SK-N-SH (cell line): ENCODE results near the gene PTPRB. TPM values are rescaled to one million over a fixed set of nuclear protein-coding genes. Genes with fewer than 3 reads are reported as not detected.

Source experiments
- CTCF ChIA-PET: fragments of 300-600, 350-600 bp; formaldehyde crosslinking; extraction: SDS; loops from one replicate; lab custom pipeline; 2021; lab: Yijun Ruan, JAX
- POLR2A ChIA-PET: fragments of 350-600 bp; sonication (Branson Sonifier 250); formaldehyde crosslinking; extraction: SDS; loops from one replicate; lab custom pipeline; 2020; ENCODE audit warnings: antibody characterized with exemption, inconsistent platforms; lab: Yijun Ruan, JAX
- DNase-seq: peaks from one replicate; pipeline ENCODE4 v3.0.0; 2012
- H2AFZ ChIP-seq: fragments of 200-600 bp; sonication (generic); 2 replicates; pipeline ENCODE4 v1.8.1; 2016; ENCODE audit warnings: antibody characterized with exemption, mild to moderate bottlenecking, low read depth
- H3F3A ChIP-seq: fragments of 200-600 bp; sonication (generic); replicated peaks from 2 replicates; pipeline ENCODE3; 2016; ENCODE audit warnings: antibody characterized with exemption, mild to moderate bottlenecking; ENCODE audit not compliant: insufficient read depth
- H3K27ac ChIP-seq, 2 experiments: fragments of 200-500 bp in 1 of 2; fragments of 200-600 bp in 1 of 2; sonication (Bioruptor generic) in 1 of 2; sonication (generic), shearing (Covaris generic) in 1 of 2; 2 replicates each; pipeline versions ENCODE4 v1.5.1 to v1.6.1; 2014 to 2016; ENCODE audit warnings: low read depth in 2 of 2, inconsistent platforms in 1 of 2, low read length in 1 of 2, mild to moderate bottlenecking in 1 of 2, mixed read lengths in 1 of 2
- H3K27me3 ChIP-seq: fragments of 200-600 bp; sonication (generic), shearing (Covaris generic); 2 replicates; pipeline ENCODE4 v1.6.1; 2016; ENCODE audit warnings: mixed run types; ENCODE audit not compliant: insufficient read depth
- H3K36me3 ChIP-seq, 2 experiments: fragments of 200-500 bp in 1 of 2; fragments of 200-600 bp in 1 of 2; sonication (Bioruptor generic) in 1 of 2; sonication (generic) in 1 of 2; replicated peaks in 1 of 2; 2 replicates each; pipeline versions ENCODE3 to v1.5.1; 2014 to 2016; ENCODE audit warnings: low read length in 1 of 2, mild to moderate bottlenecking in 1 of 2; ENCODE audit not compliant: insufficient read depth in 2 of 2, control insufficient read depth in 1 of 2
- H3K4me1 ChIP-seq, 2 experiments: fragments of 200-500 bp in 1 of 2; fragments of 200-600 bp in 1 of 2; sonication (Bioruptor generic) in 1 of 2; sonication (generic), shearing (Covaris generic) in 1 of 2; 2 replicates each; pipeline versions ENCODE4 v1.5.1 to v1.6.1; 2014 to 2016; ENCODE audit warnings: low read depth in 1 of 2, low read length in 1 of 2, mixed run types in 1 of 2; ENCODE audit not compliant: insufficient read depth in 2 of 2, control insufficient read depth in 1 of 2
- H3K4me2 ChIP-seq: fragments of 200-600 bp; sonication (generic), shearing (Covaris generic); 2 replicates; pipeline ENCODE4 v1.6.1; 2017; ENCODE audit warnings: mixed run types
- H3K4me3 ChIP-seq, 2 experiments: fragments of 200-500 bp in 1 of 2; fragments of 200-600 bp in 1 of 2; sonication (Bioruptor generic) in 1 of 2; sonication (generic), shearing (Covaris generic) in 1 of 2; 2 replicates each; pipeline versions ENCODE4 v1.5.1 to v1.8.1; 2014 to 2016; ENCODE audit warnings: low read depth in 2 of 2, inconsistent platforms in 1 of 2, low read length in 1 of 2, mild to moderate bottlenecking in 1 of 2, mixed read lengths in 1 of 2, moderate library complexity in 1 of 2
- H3K79me2 ChIP-seq: fragments of 200-600 bp; sonication (generic); 2 replicates; pipeline ENCODE4 v1.8.1; 2017; ENCODE audit warnings: mild to moderate bottlenecking; ENCODE audit not compliant: insufficient read depth
- H3K9ac ChIP-seq: fragments of 200-600 bp; sonication (generic); 2 replicates; pipeline ENCODE4 v1.6.1; 2017; ENCODE audit warnings: mixed run types
- H3K9me2 ChIP-seq: fragments of 200-600 bp; sonication (generic); 2 replicates; pipeline ENCODE4 v1.6.1; 2017; ENCODE audit warnings: mixed run types
- H3K9me3 ChIP-seq: fragments of 200-600 bp; sonication (generic); 2 replicates; pipeline ENCODE4 v1.6.1; 2017; ENCODE audit warnings: mixed run types, mild to moderate bottlenecking, moderate library complexity
- H4K20me1 ChIP-seq: fragments of 200-600 bp; sonication (generic); 2 replicates; pipeline ENCODE4 v1.6.1; 2017; ENCODE audit warnings: mild to moderate bottlenecking, mixed run types; ENCODE audit not compliant: insufficient read depth
- FOXM1 ChIP-seq: IDR thresholded peaks from 2 replicates; pipeline ENCODE4 v1.4.0; 2012; ENCODE audit warnings: low read depth, mild to moderate bottlenecking
- SIN3A ChIP-seq: IDR thresholded peaks from 2 replicates; pipeline ENCODE4 v1.6.1; 2012; ENCODE audit warnings: low read depth, mild to moderate bottlenecking, low read length, moderate library complexity, borderline replicate concordance
- WGBS: methylation state at CpG from one replicate; pipeline ENCODE4 v1.1.6; 2017; ENCODE audit warnings: low lambda C conversion rate; 5-methylcytosine and 5-hydroxymethylcytosine counted together
- polyA plus RNA-seq, 3 experiments: library from polyadenylated mRNA; depleted of rRNA; stranded (reverse); fragments of >200 nt; gene quantifications; 2 replicates each; pipeline ENCODE4 v1.2.3, GENCODE V29; 2012
- TF ChIP-seq, protein P1 (sequence below): IDR thresholded peaks from 2 replicates; pipeline ENCODE4 v1.4.0; 2012; ENCODE audit warnings: low read depth, borderline replicate concordance

The PTPRB gene
- polyA plus RNA-seq, 1 of the 3 experiments (the other 2 are of a cell fraction) = 1.1 TPM

DNA sequence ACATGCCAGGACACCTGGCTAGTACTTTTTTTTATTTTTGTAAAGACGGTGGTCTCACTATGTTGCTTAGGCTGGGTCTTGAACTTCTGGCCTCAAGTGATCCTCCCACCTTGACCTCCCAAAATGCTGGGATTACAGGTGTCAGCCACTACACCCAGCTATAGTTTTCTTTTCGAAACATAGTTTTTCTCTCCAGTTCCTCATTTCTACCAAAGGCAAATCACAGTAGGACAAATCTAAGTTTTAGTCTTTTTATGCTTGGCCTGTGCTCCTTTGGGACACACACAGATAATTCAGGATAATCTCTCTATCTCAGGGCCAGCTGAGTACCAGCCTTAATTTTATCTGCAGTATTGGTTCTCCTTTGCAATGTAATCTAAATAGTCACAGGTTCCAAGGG lies 170.5 kb downstream of the PTPRB start:
- no peak for DNase-seq
- no peak overlapping the region for H3K27ac ChIP-seq
- ChIA-PET POLR2A (no interaction called here), CTCF (interaction anchor here (0.6 kb wide), 1 partner anchor 13 kb away, joined by 3 read pairs; no protein-coding TSS in a partner anchor)
- WGBS = 22% methylated on average over 2 of the region's 2 CpGs
- no peaks in the 10 kb centered on the region for H3K79me2 ChIP-seq
- H4K20me1 ChIP-seq = no peaks in the 10 kb centered on the region
- H3K9ac ChIP-seq = no peak overlapping the region
- TF ChIP-seq, protein P1, sequence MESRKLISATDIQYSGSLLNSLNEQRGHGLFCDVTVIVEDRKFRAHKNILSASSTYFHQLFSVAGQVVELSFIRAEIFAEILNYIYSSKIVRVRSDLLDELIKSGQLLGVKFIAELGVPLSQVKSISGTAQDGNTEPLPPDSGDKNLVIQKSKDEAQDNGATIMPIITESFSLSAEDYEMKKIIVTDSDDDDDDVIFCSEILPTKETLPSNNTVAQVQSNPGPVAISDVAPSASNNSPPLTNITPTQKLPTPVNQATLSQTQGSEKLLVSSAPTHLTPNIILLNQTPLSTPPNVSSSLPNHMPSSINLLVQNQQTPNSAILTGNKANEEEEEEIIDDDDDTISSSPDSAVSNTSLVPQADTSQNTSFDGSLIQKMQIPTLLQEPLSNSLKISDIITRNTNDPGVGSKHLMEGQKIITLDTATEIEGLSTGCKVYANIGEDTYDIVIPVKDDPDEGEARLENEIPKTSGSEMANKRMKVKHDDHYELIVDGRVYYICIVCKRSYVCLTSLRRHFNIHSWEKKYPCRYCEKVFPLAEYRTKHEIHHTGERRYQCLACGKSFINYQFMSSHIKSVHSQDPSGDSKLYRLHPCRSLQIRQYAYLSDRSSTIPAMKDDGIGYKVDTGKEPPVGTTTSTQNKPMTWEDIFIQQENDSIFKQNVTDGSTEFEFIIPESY = no peak
- TF ChIP-seq SIN3A (no peak), FOXM1 (no peak)
- H3K36me3 ChIP-seq = no peaks in the 10 kb centered on the region
- H3K9me3 ChIP-seq = no peaks in the 10 kb centered on the region
- no peaks in the 10 kb centered on the region for H3F3A ChIP-seq
- H2AFZ ChIP-seq = no peak overlapping the region
- no peaks in the 10 kb centered on the region for H3K4me1 ChIP-seq
- H3K4me3 ChIP-seq = no peak overlapping the region
- no peaks in the 10 kb centered on the region for H3K9me2 ChIP-seq
- H3K4me2 ChIP-seq = no peak overlapping the region
- H3K27me3 ChIP-seq = no peaks in the 10 kb centered on the region
